Tibial nerve (tissue), 4 donors: ENCODE measurements around the gene SUGP2.

ENCODE experiments used
- EP300 ChIP-seq, 2 donors: sonication (generic); formaldehyde crosslinking; IDR thresholded peaks; one replicate each; pipeline ENCODE4 v1.6.1; 2017; ENCODE audit warnings: antibody characterized with exemption in 2 of 2, mild to moderate bottlenecking in 1 of 2
- POLR2A ChIP-seq, 2 donors: fragments of 450-650 bp; IDR thresholded peaks; one replicate each; pipeline ENCODE4 v1.6.1; 2017; ENCODE audit warnings: antibody characterized with exemption in 2 of 2, mild to moderate bottlenecking in 2 of 2, moderate library complexity in 2 of 2
- TF ChIP-seq, protein P1 (sequence below), 5 experiments: fragments of 200-600 bp in 3 of 5; fragments of 450-650 bp in 2 of 5; sonication (generic) in 3 of 5; IDR thresholded peaks; one replicate each; pipeline ENCODE4 v1.5.1; 2016 to 2019; ENCODE audit warnings: antibody characterized with exemption in 5 of 5, mild to moderate bottlenecking in 3 of 5, moderate library complexity in 2 of 5

DNA sequence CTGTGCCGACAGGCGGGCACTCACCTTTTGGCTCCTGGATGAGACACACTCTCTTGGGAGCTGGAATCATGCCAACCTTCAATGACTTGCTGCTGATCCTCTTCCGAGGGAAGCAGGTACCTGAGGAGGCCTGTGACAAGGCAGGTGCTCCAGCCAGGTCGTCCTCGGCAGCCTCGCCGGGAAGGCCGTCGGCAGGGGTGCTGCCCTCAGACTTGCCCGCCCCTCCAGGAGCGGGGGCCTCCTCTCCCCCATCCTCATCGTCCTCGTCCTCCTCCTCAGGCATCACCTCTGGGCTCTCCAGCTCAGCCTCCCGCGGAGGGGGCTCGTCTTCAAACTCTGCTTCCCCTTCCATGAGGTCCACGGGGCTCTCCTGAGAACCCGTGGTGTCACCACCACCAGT, 29.2 kb downstream of the SUGP2 start:
- TF ChIP-seq, protein P1, sequence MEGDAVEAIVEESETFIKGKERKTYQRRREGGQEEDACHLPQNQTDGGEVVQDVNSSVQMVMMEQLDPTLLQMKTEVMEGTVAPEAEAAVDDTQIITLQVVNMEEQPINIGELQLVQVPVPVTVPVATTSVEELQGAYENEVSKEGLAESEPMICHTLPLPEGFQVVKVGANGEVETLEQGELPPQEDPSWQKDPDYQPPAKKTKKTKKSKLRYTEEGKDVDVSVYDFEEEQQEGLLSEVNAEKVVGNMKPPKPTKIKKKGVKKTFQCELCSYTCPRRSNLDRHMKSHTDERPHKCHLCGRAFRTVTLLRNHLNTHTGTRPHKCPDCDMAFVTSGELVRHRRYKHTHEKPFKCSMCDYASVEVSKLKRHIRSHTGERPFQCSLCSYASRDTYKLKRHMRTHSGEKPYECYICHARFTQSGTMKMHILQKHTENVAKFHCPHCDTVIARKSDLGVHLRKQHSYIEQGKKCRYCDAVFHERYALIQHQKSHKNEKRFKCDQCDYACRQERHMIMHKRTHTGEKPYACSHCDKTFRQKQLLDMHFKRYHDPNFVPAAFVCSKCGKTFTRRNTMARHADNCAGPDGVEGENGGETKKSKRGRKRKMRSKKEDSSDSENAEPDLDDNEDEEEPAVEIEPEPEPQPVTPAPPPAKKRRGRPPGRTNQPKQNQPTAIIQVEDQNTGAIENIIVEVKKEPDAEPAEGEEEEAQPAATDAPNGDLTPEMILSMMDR (IDR thresholded peaks at IDR 0.05) = no peak
- TF ChIP-seq POLR2A (IDR thresholded peaks at IDR 0.05) (no peak), EP300 (IDR thresholded peaks at IDR 0.05) (no peak)
